Measurements from ENCODE around the gene RLN3.

- TF ChIP-seq POLR2A (IDR thresholded peaks at IDR 0.05) = no peak
- no peak for TF ChIP-seq CTCF (IDR thresholded peaks at IDR 0.05)
Measured at GRCh38 chr19:13989487-13989886, 38.5 kb upstream of the RLN3 start.
